Esophagus muscularis mucosa (tissue), 4 donors: ENCODE measurements around the gene FAM107B. TPM values are rescaled to one million over a fixed set of nuclear protein-coding genes. Genes with fewer than 3 reads are reported as not detected.

Experiments
- DNase-seq: peaks from one replicate; pipeline ENCODE4 v3.0.0-alpha.2; 2017; ENCODE audit errors: extremely low spot score
- H3K27ac ChIP-seq, 4 donors: fragments of 200-600 bp; sonication (generic); replicated peaks in 1 of 4; 1 replicate in 3 of 4; 2 replicates in 1 of 4; pipeline ENCODE4 v1.5.1; 2016 to 2019; ENCODE audit warnings: mild to moderate bottlenecking in 1 of 4
- H3K27me3 ChIP-seq, 4 donors: fragments of 200-600 bp; sonication (generic); one replicate each; pipeline versions ENCODE4 v1.5.1 to v1.6.0; 2016 to 2019
- H3K36me3 ChIP-seq, 4 donors: fragments of 200-600 bp; sonication (generic); one replicate each; pipeline ENCODE4 v1.5.1; 2016 to 2019
- H3K4me1 ChIP-seq, 4 donors: fragments of 200-600 bp; sonication (generic); one replicate each; pipeline ENCODE4 v1.5.1; 2016 to 2019
- H3K4me3 ChIP-seq, 4 donors: fragments of 200-600 bp; sonication (generic); 1 replicate in 2 of 4; 2 replicates in 2 of 4; pipeline ENCODE4 v1.5.1; 2016 to 2019; ENCODE audit warnings: mild to moderate bottlenecking in 4 of 4, moderate library complexity in 1 of 4
- H3K9me3 ChIP-seq, 4 donors: fragments of 200-600 bp; sonication (generic); 1 replicate in 3 of 4; 2 replicates in 1 of 4; pipeline ENCODE4 v1.5.1; 2016 to 2019
- CTCF ChIP-seq, 3 experiments: fragments of 200-600 bp in 2 of 3; fragments of 450-650 bp in 1 of 3; sonication (generic) in 2 of 3; IDR thresholded peaks; one replicate each; pipeline ENCODE4 v1.5.1; 2017 to 2019; ENCODE audit warnings: antibody characterized with exemption in 3 of 3, mild to moderate bottlenecking in 2 of 3, moderate library complexity in 1 of 3
- EP300 ChIP-seq: sonication (generic); formaldehyde crosslinking; IDR thresholded peaks from one replicate; pipeline ENCODE4 v1.6.1; 2017; ENCODE audit warnings: antibody characterized with exemption
- POLR2A ChIP-seq: fragments of 450-650 bp; IDR thresholded peaks from one replicate; pipeline ENCODE4 v1.6.1; 2017; ENCODE audit warnings: antibody characterized with exemption, moderate library complexity, mild to moderate bottlenecking, low read depth
- POLR2AphosphoS5 ChIP-seq, 2 donors: sonication (generic); formaldehyde crosslinking; IDR thresholded peaks; one replicate each; pipeline ENCODE4 v1.6.1; 2017; ENCODE audit warnings: antibody characterized with exemption in 2 of 2
- WGBS: methylation state at CpG from one replicate; pipeline ENCODE4 v1.1.5; 2018; 5-methylcytosine and 5-hydroxymethylcytosine counted together
- intact Hi-C: fragments of 100-400 bp; cut with DNase I; formaldehyde crosslinking; loops from one replicate; pipeline ENCODE4 v1.15.1; 2023
- total RNA-seq, 4 donors: library from RNA; depleted of rRNA; stranded (reverse); fragments of >200 nt; gene quantifications; one replicate each; pipeline versions ENCODE4 v1.1.0 to v1.2.1, GENCODE V29; 2016

Gene FAM107B
- total RNA-seq, 4 donors from 2014 or later: 7.5 to 14.1 (median 9.4) TPM

DNA sequence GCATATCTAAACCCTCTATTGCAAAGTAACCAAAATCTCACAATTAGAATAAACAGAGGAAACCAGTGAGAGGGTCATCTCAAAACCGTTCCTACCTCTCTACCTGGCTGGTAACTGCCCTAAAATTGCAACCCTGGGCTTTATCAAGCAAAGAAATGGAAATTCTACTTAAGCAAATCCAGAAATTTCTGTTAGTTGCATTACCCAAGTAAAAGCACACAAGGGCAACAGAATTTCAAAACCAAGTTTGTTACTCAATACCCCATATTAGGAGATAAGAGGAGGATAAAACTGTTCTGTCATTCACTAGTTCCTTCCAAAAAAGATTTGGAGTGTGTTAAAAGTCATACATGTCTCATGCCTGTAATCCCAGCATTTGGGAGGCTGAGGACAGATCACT, 195.3 kb downstream of the FAM107B start:
- no peak for TF ChIP-seq POLR2A
- no peak for TF ChIP-seq CTCF (IDR thresholded peaks at IDR 0.05)
- TF ChIP-seq POLR2AphosphoS5 (IDR thresholded peaks at IDR 0.05): no peak
- no peak for TF ChIP-seq EP300
- DNase-seq: no peak
- H3K27me3 ChIP-seq: no peaks in the 10 kb centered on the region
- intact Hi-C loops: no loop called here
- H3K4me1 ChIP-seq: peaks cover 0 to 6% (median 0%) of the 10 kb centered on the region in 4 donors
- H3K4me3 ChIP-seq: no peak overlapping the region
- H3K27ac ChIP-seq: peak overlapping the region in 1 of 4 donors; percentile 36
- no peaks in the 10 kb centered on the region for H3K9me3 ChIP-seq
- H3K36me3 ChIP-seq: no peaks in the 10 kb centered on the region
- 74% methylated on average over 1 of the region's 1 CpG for WGBS

DNA sequence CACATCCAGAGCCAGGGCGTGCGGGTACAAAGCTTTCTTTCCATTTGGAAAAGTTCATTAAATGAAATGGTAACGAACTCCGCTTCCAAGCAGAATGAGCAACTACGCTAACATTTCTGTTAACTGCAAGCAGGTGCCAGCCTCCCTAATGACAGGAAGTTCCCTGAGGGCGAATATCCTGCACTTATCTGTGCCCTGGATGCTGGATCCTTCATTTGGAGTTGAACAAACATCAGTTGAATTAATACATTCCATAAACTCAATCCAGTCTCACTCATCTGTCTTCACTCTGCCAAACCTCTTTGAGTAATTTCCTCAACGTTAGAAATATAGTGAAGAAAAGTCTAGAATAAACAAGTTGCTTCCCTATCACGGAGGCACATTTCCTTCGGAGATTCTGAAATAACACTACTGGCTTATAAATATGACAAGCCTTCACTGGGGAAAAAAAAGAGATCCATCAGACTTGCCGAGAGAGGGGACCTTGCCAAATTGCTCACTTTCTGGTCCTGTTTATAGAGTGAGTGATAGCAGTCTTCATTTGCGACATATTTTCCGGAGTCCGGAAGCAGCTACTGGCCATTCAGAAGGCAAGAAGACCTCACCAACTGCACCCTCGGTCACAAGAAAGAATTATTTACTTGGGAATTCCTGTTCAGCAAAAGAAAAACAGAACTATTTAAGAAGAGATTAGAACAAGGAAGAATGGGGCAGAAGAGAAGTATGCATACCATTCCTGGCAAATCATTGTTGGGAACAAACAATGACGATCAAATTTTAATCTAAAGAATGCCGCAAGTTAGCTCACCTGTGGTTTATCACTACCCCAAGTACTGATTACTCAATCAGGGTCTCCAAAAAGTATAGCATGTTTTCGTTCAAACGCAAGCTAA, 196.4 kb downstream of the FAM107B start:
- H3K27ac ChIP-seq: peak overlapping the region in 2 of 4 donors; percentile 31 to 40
- H3K4me3 ChIP-seq: peak overlapping the region in 2 of 4 donors; percentile 1 to 26
- H3K9me3 ChIP-seq: no peaks in the 10 kb centered on the region
- H3K36me3 ChIP-seq: no peaks in the 10 kb centered on the region
- no peaks in the 10 kb centered on the region for H3K27me3 ChIP-seq
- 60% methylated on average over 18 of the region's 18 CpGs for WGBS
- intact Hi-C loops: no loop called here
- no peak for DNase-seq
- H3K4me1 ChIP-seq: peaks cover 0 to 6% (median 0%) of the 10 kb centered on the region in 4 donors
- TF ChIP-seq POLR2AphosphoS5 (IDR thresholded peaks at IDR 0.05): no peak
- TF ChIP-seq EP300: no peak
- no peak for TF ChIP-seq POLR2A
- TF ChIP-seq CTCF (IDR thresholded peaks at IDR 0.05): no peak

- no peak overlapping the region for H3K4me3 ChIP-seq
- no peaks in the 10 kb centered on the region for H3K36me3 ChIP-seq
- intact Hi-C loops: no loop called here
- no peaks in the 10 kb centered on the region for H3K27me3 ChIP-seq
- H3K27ac ChIP-seq: no peak overlapping the region
- no peaks in the 10 kb centered on the region for H3K9me3 ChIP-seq
- TF ChIP-seq CTCF (IDR thresholded peaks at IDR 0.05) (no peak), POLR2A (no peak), POLR2AphosphoS5 (IDR thresholded peaks at IDR 0.05) (no peak), EP300 (no peak)
- DNase-seq: no peak
- peaks cover 0 to 6% (median 0%) of the 10 kb centered on the region in 4 donors for H3K4me1 ChIP-seq
- WGBS: 95% methylated on average over 6 of the region's 6 CpGs
Measured at GRCh38 chr10:14574885-14575284, 199.8 kb downstream of the FAM107B start.

GRCh38 chr10:14574291-14574690, 200.4 kb downstream of the FAM107B start:
- DNase-seq: no peak
- WGBS: 60% methylated on average over 3 of the region's 3 CpGs
- no peak overlapping the region for H3K27ac ChIP-seq
- H3K9me3 ChIP-seq: no peaks in the 10 kb centered on the region
- intact Hi-C loops: no loop called here
- H3K27me3 ChIP-seq: no peaks in the 10 kb centered on the region
- H3K36me3 ChIP-seq: no peaks in the 10 kb centered on the region
- no peak overlapping the region for H3K4me3 ChIP-seq
- TF ChIP-seq CTCF (IDR thresholded peaks at IDR 0.05) (no peak), POLR2A (no peak), EP300 (no peak), POLR2AphosphoS5 (IDR thresholded peaks at IDR 0.05) (no peak)
- peaks cover 0 to 6% (median 0%) of the 10 kb centered on the region in 4 donors for H3K4me1 ChIP-seq
